ENCODE results near the gene SLC35F4. TPM values are rescaled to one million over a fixed set of nuclear protein-coding genes. Genes with fewer than 3 reads are reported as not detected.

The SLC35F4 gene
- polyA plus RNA-seq, 1 donor from 2014 or later: 21.0 TPM

DNA sequence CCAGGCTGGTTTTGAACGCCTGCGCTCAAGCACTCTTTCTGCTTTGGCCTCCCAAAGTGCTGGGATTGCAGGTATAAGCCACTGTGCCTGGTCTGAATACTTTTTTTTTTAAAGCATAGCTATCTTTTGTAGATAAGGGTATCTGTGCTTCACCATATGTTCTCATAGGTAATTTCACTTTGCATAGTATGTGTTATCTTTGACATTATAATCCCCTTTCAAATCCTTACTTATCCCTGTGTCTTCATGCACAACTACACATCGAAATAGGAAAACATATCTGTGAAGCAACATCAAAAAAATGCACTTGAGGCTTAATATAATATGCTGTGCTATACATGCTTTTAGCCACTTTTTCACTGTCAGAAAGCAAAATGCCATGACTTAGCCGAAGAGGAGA is 94.1 kb downstream of the SLC35F4 start:
- Histone ChIP-seq H3K4me2 (ENCODE audit: low read length) (no peak overlapping the region), H3K9me3 (ENCODE audit: low read length) (no peaks in the 10 kb centered on the region), H3K4me3 (ENCODE audit: low read length) (no peak overlapping the region), H3K9ac (ENCODE audit: low read length) (no peak overlapping the region), H3F3A (ENCODE audit: insufficient read depth, low read length, poor library complexity, severe bottlenecking) (no peaks in the 10 kb centered on the region), H3K36me3 (ENCODE audit: insufficient read depth, low read length) (no peaks in the 10 kb centered on the region), H3K27me3 (ENCODE audit: insufficient read depth, low read depth, low read length) (no peaks in the 10 kb centered on the region), H3K9me2 (ENCODE audit: insufficient read depth, low read length) (no peaks in the 10 kb centered on the region), H4K20me1 (ENCODE audit: insufficient read depth) (no peaks in the 10 kb centered on the region), H2AFZ (ENCODE audit: low read depth, low read length) (no peak overlapping the region), H3K27ac (ENCODE audit: low read length) (no peak overlapping the region), H3K79me2 (replicated peaks; ENCODE audit: insufficient read depth, low read length) (no peaks in the 10 kb centered on the region)
- no peak for TF ChIP-seq TAF1 (IDR thresholded peaks at IDR 0.05; ENCODE audit: low read depth)

DNA sequence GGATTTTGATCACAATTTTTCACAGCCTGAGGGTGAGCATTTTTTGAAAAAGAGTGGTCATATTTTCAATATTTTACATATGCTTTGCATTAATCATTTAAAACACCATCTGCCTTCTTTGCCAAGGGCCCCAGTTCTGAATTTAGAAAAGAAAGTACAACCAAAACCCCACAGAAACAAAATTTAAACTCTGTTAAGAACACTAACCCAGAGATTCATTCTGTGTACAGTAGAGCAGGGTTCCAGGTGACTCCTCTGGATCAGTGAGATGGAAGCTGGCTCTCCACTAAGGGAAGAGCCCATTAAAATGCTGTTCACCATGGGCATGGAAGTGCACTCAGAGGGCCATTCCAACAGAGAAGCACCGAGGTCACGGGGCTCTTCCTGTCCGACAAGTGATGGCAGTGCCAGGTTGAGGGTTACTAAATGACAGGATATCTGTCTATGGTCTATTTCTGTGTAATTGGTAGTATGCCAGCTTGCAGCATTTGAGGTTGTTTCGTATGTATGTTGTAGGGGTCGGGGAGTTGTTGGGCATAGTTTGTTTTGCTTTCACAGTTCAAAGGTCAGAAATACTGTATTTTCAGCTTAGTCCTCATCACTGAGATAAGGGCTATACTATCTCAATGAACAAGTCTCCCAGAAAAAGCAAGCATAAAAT is 95.9 kb downstream of the SLC35F4 start:
- Histone ChIP-seq H3K9me2 (ENCODE audit: insufficient read depth, low read length) (no peaks in the 10 kb centered on the region), H4K20me1 (ENCODE audit: insufficient read depth) (no peaks in the 10 kb centered on the region), H3K36me3 (ENCODE audit: insufficient read depth, low read length) (no peaks in the 10 kb centered on the region), H3K27me3 (ENCODE audit: insufficient read depth, low read depth, low read length) (no peaks in the 10 kb centered on the region), H3K4me3 (ENCODE audit: low read length) (no peak overlapping the region), H3K9me3 (ENCODE audit: low read length) (no peaks in the 10 kb centered on the region), H3K27ac (ENCODE audit: low read length) (no peak overlapping the region), H3K4me2 (ENCODE audit: low read length) (no peak overlapping the region), H2AFZ (ENCODE audit: low read depth, low read length) (no peak overlapping the region), H3F3A (ENCODE audit: insufficient read depth, low read length, poor library complexity, severe bottlenecking) (no peaks in the 10 kb centered on the region), H3K9ac (ENCODE audit: low read length) (no peak overlapping the region), H3K79me2 (replicated peaks; ENCODE audit: insufficient read depth, low read length) (no peaks in the 10 kb centered on the region)
- TF ChIP-seq EZH2 (IDR thresholded peaks at IDR 0.05; ENCODE audit: borderline replicate concordance, insufficient read depth, low read length, poor library complexity, severe bottlenecking): no peak
- TF ChIP-seq, protein P1, sequence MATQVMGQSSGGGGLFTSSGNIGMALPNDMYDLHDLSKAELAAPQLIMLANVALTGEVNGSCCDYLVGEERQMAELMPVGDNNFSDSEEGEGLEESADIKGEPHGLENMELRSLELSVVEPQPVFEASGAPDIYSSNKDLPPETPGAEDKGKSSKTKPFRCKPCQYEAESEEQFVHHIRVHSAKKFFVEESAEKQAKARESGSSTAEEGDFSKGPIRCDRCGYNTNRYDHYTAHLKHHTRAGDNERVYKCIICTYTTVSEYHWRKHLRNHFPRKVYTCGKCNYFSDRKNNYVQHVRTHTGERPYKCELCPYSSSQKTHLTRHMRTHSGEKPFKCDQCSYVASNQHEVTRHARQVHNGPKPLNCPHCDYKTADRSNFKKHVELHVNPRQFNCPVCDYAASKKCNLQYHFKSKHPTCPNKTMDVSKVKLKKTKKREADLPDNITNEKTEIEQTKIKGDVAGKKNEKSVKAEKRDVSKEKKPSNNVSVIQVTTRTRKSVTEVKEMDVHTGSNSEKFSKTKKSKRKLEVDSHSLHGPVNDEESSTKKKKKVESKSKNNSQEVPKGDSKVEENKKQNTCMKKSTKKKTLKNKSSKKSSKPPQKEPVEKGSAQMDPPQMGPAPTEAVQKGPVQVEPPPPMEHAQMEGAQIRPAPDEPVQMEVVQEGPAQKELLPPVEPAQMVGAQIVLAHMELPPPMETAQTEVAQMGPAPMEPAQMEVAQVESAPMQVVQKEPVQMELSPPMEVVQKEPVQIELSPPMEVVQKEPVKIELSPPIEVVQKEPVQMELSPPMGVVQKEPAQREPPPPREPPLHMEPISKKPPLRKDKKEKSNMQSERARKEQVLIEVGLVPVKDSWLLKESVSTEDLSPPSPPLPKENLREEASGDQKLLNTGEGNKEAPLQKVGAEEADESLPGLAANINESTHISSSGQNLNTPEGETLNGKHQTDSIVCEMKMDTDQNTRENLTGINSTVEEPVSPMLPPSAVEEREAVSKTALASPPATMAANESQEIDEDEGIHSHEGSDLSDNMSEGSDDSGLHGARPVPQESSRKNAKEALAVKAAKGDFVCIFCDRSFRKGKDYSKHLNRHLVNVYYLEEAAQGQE (IDR thresholded peaks at IDR 0.05; ENCODE audit: borderline replicate concordance): no peak
- TF ChIP-seq EP300 (conservative IDR thresholded peaks at IDR 0.05; ENCODE audit: poor library complexity, severe bottlenecking): no peak
- TF ChIP-seq MXI1 (conservative IDR thresholded peaks at IDR 0.05; ENCODE audit: poor library complexity, severe bottlenecking): no peak
- no peak for TF ChIP-seq RAD21 (conservative IDR thresholded peaks at IDR 0.05)
- TF ChIP-seq, protein P2, sequence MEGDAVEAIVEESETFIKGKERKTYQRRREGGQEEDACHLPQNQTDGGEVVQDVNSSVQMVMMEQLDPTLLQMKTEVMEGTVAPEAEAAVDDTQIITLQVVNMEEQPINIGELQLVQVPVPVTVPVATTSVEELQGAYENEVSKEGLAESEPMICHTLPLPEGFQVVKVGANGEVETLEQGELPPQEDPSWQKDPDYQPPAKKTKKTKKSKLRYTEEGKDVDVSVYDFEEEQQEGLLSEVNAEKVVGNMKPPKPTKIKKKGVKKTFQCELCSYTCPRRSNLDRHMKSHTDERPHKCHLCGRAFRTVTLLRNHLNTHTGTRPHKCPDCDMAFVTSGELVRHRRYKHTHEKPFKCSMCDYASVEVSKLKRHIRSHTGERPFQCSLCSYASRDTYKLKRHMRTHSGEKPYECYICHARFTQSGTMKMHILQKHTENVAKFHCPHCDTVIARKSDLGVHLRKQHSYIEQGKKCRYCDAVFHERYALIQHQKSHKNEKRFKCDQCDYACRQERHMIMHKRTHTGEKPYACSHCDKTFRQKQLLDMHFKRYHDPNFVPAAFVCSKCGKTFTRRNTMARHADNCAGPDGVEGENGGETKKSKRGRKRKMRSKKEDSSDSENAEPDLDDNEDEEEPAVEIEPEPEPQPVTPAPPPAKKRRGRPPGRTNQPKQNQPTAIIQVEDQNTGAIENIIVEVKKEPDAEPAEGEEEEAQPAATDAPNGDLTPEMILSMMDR (IDR thresholded peaks at IDR 0.05; ENCODE audit: poor library complexity, severe bottlenecking): no peak
- TF ChIP-seq POLR2AphosphoS5 (IDR thresholded peaks at IDR 0.05): no peak
- TF ChIP-seq SMC3 (conservative IDR thresholded peaks at IDR 0.05; ENCODE audit: poor library complexity): no peak
- no peak for TF ChIP-seq TAF1 (IDR thresholded peaks at IDR 0.05; ENCODE audit: low read depth)

Data from neural cell (in vitro differentiated cells).